NCI-H1417 treated with DMSO at 0.1 percent for 48 hours (cell line): Measurements from ENCODE around the gene KIAA1549.

Experiments used
- DNase-seq: peaks from one replicate; lab custom pipeline; 2025; lab: John Stamatoyannopoulos, UW

Gene KIAA1549

GRCh38 chr7:138882249-138882648 lies 98.9 kb downstream of the KIAA1549 start:
- DNase-seq = no peak

GRCh38 chr7:138881579-138882188 lies 99.5 kb downstream of the KIAA1549 start:
- DNase-seq = no peak

- no peak for DNase-seq
Measured at GRCh38 chr7:138880881-138881578, 100.2 kb downstream of the KIAA1549 start.

GRCh38 chr7:138879356-138879755 lies 101.8 kb downstream of the KIAA1549 start:
- no peak for DNase-seq

GRCh38 chr7:138878856-138879255 lies 102.3 kb downstream of the KIAA1549 start:
- no peak for DNase-seq

- DNase-seq = no peak
Measured at GRCh38 chr7:138878051-138878450, 103.1 kb downstream of the KIAA1549 start.

- no peak for DNase-seq
Measured at GRCh38 chr7:138876326-138876725, 104.9 kb downstream of the KIAA1549 start.

- DNase-seq = no peak
Measured at GRCh38 chr7:138875794-138876193, 105.4 kb downstream of the KIAA1549 start.

GRCh38 chr7:138873220-138873892 lies 107.8 kb downstream of the KIAA1549 start:
- DNase-seq = no peak

- no peak for DNase-seq
Measured at GRCh38 chr7:138872576-138872975, 108.6 kb downstream of the KIAA1549 start.

GRCh38 chr7:138871814-138872090 lies 109.4 kb downstream of the KIAA1549 start:
- no peak for DNase-seq

- DNase-seq = no peak
Measured at GRCh38 chr7:138871065-138871813, 110.0 kb downstream of the KIAA1549 start.

- no peak for DNase-seq
Measured at GRCh38 chr7:138869353-138869752, 111.8 kb downstream of the KIAA1549 start.

GRCh38 chr7:138868711-138869110 lies 112.5 kb downstream of the KIAA1549 start:
- no peak for DNase-seq

- DNase-seq = no peak
Measured at GRCh38 chr7:138867744-138868143, 113.4 kb downstream of the KIAA1549 start.

GRCh38 chr7:138866353-138866752 lies 114.8 kb downstream of the KIAA1549 start:
- DNase-seq = no peak

GRCh38 chr7:138865843-138866242 lies 115.3 kb downstream of the KIAA1549 start:
- no peak for DNase-seq

- DNase-seq = no peak
Measured at GRCh38 chr7:138864667-138865066, 116.5 kb downstream of the KIAA1549 start.

- DNase-seq = no peak
Measured at GRCh38 chr7:138863931-138864330, 117.3 kb downstream of the KIAA1549 start.

GRCh38 chr7:138861051-138861450 lies 120.1 kb downstream of the KIAA1549 start:
- no peak for DNase-seq

- DNase-seq = no peak
Measured at GRCh38 chr7:138857728-138858127, 123.5 kb downstream of the KIAA1549 start.

- DNase-seq = no peak
Measured at GRCh38 chr7:138854115-138854645, 127.0 kb downstream of the KIAA1549 start.

GRCh38 chr7:138853448-138853847 lies 127.7 kb downstream of the KIAA1549 start:
- no peak for DNase-seq
